Measurements from ENCODE around the gene WIPF2.

GRCh38 chr17:40174514-40174913 lies 44.6 kb upstream of the WIPF2 start:
- TF ChIP-seq POLR2A (IDR thresholded peaks at IDR 0.05; ENCODE audit: low read length) (no peak), JUN (IDR thresholded peaks at IDR 0.05) (no peak), CTCF (IDR thresholded peaks at IDR 0.05) (no peak), BCL3 (IDR thresholded peaks at IDR 0.05) (no peak), ZFP36 (IDR thresholded peaks at IDR 0.05; ENCODE audit: borderline replicate concordance, partially characterized antibody) (no peak), KDM1A (IDR thresholded peaks at IDR 0.05; ENCODE audit: low read depth) (no peak), HEYL (CRISPR knock-in tag; IDR thresholded peaks at IDR 0.05) (no peak), MYC (IDR thresholded peaks at IDR 0.05; ENCODE audit: borderline replicate concordance, low read length) (no peak), REST (IDR thresholded peaks at IDR 0.05) (no peak)
